Measurements from ENCODE around the gene HSPB2. TPM values are rescaled to one million over a fixed set of nuclear protein-coding genes. Genes with fewer than 3 reads are reported as not detected.

The HSPB2 gene
- total and polyA plus RNA-seq, 10 of the 15 experiments (the other 5 are each of a cell fraction or from before 2014, with no cell fraction given): not detected

DNA sequence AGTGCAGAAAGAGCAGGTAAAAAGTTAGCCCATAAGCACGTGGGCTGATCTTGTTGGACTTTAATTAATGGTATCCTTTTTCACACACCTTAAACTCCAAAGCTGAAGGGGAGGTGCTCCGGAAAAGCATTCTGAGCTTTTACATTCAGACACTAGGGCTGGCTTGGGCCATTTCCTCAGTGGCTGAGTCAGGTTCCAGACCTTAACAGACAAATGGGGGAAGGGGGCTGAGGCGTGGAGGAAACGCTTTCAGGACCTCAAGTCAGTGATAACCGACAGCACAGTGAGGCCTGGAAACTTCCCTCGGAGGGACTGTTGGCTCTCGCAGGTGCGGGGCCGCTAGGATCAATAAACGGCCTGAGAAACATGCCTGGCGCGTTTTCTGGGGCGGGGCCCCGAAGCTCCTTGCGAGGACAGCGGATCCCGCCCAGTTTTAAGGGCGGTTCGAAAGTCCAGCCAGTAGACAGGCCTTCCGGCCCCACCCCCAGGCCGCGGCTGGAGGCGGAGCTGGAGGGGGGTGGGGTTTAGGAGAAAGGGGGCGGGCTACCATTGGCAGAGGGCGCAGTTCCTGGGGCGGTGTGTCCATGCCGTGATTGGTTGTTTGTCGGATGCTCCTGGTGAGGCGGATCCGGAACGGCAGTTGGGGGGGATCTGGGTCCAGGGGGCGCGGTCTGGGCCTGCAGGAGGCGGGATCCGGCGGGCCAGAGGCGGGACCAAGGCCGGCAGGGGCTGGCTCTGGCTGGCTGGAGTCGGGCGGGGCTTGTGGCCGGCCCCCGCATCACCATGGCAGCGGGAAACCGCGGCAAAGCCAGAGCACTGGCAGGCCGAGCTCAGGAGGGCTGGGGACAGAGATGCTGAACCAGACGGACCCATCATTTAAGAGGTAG lies 14.2 kb downstream of the HSPB2 start (continued):
- TF ChIP-seq RELA (IDR thresholded peaks at IDR 0.05; ENCODE audit: borderline replicate concordance, partially characterized antibody): peak; percentile 23
- TF ChIP-seq MTA2 (IDR thresholded peaks at IDR 0.05; ENCODE audit: low read depth): 0 out of 2 replicates have a peak, but pooled peaks have one; percentile 10
- TF ChIP-seq HSF1 (IDR thresholded peaks at IDR 0.05; ENCODE audit: low read depth, low read length): no peak
- TF ChIP-seq ELK1 (IDR thresholded peaks at IDR 0.05; ENCODE audit: low read depth, low read length): 0 out of 2 replicates have a peak, but pooled peaks have one; percentile 34
- 0 out of 2 replicates have a peak, but pooled peaks have one; percentile 46 for TF ChIP-seq POLR2AphosphoS2 (IDR thresholded peaks at IDR 0.05; ENCODE audit: low read depth, low read length)
- TF ChIP-seq, protein P1, sequence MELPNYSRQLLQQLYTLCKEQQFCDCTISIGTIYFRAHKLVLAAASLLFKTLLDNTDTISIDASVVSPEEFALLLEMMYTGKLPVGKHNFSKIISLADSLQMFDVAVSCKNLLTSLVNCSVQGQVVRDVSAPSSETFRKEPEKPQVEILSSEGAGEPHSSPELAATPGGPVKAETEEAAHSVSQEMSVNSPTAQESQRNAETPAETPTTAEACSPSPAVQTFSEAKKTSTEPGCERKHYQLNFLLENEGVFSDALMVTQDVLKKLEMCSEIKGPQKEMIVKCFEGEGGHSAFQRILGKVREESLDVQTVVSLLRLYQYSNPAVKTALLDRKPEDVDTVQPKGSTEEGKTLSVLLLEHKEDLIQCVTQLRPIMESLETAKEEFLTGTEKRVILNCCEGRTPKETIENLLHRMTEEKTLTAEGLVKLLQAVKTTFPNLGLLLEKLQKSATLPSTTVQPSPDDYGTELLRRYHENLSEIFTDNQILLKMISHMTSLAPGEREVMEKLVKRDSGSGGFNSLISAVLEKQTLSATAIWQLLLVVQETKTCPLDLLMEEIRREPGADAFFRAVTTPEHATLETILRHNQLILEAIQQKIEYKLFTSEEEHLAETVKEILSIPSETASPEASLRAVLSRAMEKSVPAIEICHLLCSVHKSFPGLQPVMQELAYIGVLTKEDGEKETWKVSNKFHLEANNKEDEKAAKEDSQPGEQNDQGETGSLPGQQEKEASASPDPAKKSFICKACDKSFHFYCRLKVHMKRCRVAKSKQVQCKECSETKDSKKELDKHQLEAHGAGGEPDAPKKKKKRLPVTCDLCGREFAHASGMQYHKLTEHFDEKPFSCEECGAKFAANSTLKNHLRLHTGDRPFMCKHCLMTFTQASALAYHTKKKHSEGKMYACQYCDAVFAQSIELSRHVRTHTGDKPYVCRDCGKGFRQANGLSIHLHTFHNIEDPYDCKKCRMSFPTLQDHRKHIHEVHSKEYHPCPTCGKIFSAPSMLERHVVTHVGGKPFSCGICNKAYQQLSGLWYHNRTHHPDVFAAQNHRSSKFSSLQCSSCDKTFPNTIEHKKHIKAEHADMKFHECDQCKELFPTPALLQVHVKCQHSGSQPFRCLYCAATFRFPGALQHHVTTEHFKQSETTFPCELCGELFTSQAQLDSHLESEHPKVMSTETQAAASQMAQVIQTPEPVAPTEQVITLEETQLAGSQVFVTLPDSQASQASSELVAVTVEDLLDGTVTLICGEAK (IDR thresholded peaks at IDR 0.05; ENCODE audit: borderline replicate concordance): no peak; the same call in 1 of the 2 replicates
- peak; percentile 47; the same call in 1 of the 2 replicates for TF ChIP-seq MXI1 (IDR thresholded peaks at IDR 0.05; ENCODE audit: low read depth, low read length)
- TF ChIP-seq ZNF274 (IDR thresholded peaks at IDR 0.05; ENCODE audit: insufficient read depth, insufficient read length): no peak
- no peak for TF ChIP-seq ZBTB33 (IDR thresholded peaks at IDR 0.05)
- TF ChIP-seq CHD1 (IDR thresholded peaks at IDR 0.05; ENCODE audit: low read depth, low read length): no peak
- 0 out of 2 replicates have a peak, but pooled peaks have one; percentile 38 for TF ChIP-seq SIN3A (IDR thresholded peaks at IDR 0.05; ENCODE audit: low read depth, low read length)
- TF ChIP-seq NKRF (conservative IDR thresholded peaks at IDR 0.05): peak; percentile 44; the same call in 1 of the 2 replicates
- no peak for TF ChIP-seq ZNF217 (IDR thresholded peaks at IDR 0.05)
- TF ChIP-seq NFYB (IDR thresholded peaks at IDR 0.05; ENCODE audit: insufficient read depth, low read depth, low read length): peak; percentile 59; the same call in 1 of the 2 replicates
- no peak; the same call in 1 of the 2 replicates for TF ChIP-seq PML (IDR thresholded peaks at IDR 0.05; ENCODE audit: low read length)
- no peak for TF ChIP-seq MEF2A (IDR thresholded peaks at IDR 0.05; ENCODE audit: insufficient read depth, low read depth, low read length)
